Measurements from ENCODE around the gene ADH7. TPM values are rescaled to one million over a fixed set of nuclear protein-coding genes. Genes with fewer than 3 reads are reported as not detected.

ADH7 gene
- polyA plus RNA-seq, 2 of the 4 experiments (the other 2 are of a cell fraction) = not detected

GRCh38 chr4:99399017-99399416, 36.1 kb downstream of the ADH7 start:
- no peak for TF ChIP-seq FOXS1 (CRISPR knock-in tag; IDR thresholded peaks at IDR 0.05)
- TF ChIP-seq NFE2L2 (conservative IDR thresholded peaks at IDR 0.05; ENCODE audit: low read length) = no peak
- no peak for TF ChIP-seq CBX2 (IDR thresholded peaks at IDR 0.05; ENCODE audit: borderline replicate concordance, low read depth)
- no peak for TF ChIP-seq RAD21 (conservative IDR thresholded peaks at IDR 0.05 in 1 of 2, IDR thresholded peaks at IDR 0.05 in 1 of 2)
- TF ChIP-seq HES2 (IDR thresholded peaks at IDR 0.05) = no peak
- no peak for TF ChIP-seq ZSCAN20 (CRISPR knock-in tag; IDR thresholded peaks at IDR 0.05)
- no peak for TF ChIP-seq SREBF2 (IDR thresholded peaks at IDR 0.05)
- TF ChIP-seq RARB (CRISPR knock-in tag; IDR thresholded peaks at IDR 0.05) = no peak
- no peak for TF ChIP-seq HOXB5 (CRISPR knock-in tag; IDR thresholded peaks at IDR 0.05)
- no peak for TF ChIP-seq POLR2A (IDR thresholded peaks at IDR 0.05; ENCODE audit: low read length)
- TF ChIP-seq CBX8 (IDR thresholded peaks at IDR 0.05) = no peak
- TF ChIP-seq MYC (IDR thresholded peaks at IDR 0.05; ENCODE audit: borderline replicate concordance, low read length) = no peak
- TF ChIP-seq RNF2 (IDR thresholded peaks at IDR 0.05; ENCODE audit: borderline replicate concordance, low read depth) = no peak
- no peak for TF ChIP-seq BCL3 (IDR thresholded peaks at IDR 0.05)
- no peak for TF ChIP-seq CHD2 (IDR thresholded peaks at IDR 0.05; ENCODE audit: low read length, partially characterized antibody)
- ChIA-PET CTCF (no interaction called here), POLR2A (no interaction called here)
- H3K4me2 ChIP-seq = no peak overlapping the region
- FAIRE-seq = no peak
- WGBS (ENCODE audit: missing lambda C conversion rate) = 31% methylated on average over 1 of the region's 1 CpG
- peaks cover 3% of the 10 kb centered on the region; the same call in 1 of the 3 replicates for H3K4me1 ChIP-seq
- no peak for DNase-seq (ENCODE audit: low read depth in 1 of 2, low spot score in 1 of 2)
- no peak for ATAC-seq
- H3K27ac ChIP-seq = no peak overlapping the region
- H3K9me3 ChIP-seq = 0 out of 3 replicates have a peak, but pooled peaks cover 3% of the 10 kb centered on the region
- no peak overlapping the region for H3K4me3 ChIP-seq

DNA sequence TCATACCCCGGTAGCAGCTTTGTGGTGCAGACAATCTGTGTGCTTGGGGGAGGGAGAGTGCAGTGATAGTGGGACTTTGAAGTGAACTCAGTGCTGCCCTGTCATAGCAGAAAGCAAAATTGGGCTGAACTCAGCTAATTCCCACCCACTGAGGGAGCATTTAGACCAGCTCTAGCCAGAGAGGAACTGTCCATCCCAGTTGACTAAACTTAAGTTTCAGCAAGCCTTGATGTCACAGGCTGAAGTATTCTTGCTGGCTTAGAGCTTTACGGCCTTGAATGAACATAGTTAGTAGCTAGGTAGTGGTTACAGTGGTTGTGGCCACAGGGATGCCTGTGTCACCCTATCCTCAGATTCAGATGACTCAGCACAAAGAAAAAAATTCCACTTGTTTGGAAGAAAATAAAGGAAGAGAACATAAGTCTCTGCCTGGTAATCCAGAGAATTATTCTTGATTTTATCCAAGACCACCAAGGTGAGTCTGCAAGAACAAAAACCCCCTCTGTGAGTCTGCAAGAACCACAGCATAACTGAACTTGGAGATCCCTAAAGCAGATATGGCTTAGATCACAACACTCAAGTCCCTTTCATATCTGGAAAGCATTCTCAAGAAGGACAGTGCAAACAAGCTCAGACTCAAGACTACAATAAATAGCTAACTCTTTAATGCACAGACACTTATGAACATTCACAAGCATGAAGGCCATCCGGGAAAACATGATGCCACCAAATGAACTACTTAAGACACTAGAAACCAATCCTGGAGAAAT, 39.4 kb downstream of the ADH7 start:
- 59% methylated on average over 3 of the region's 3 CpGs for WGBS (ENCODE audit: missing lambda C conversion rate)
- DNase-seq (ENCODE audit: low read depth in 1 of 2, low spot score in 1 of 2) (no peak), FAIRE-seq (no peak), ATAC-seq (no peak)
- H3K27ac ChIP-seq = no peak overlapping the region
- no peaks in the 10 kb centered on the region for H3K4me1 ChIP-seq
- peaks cover 6% of the 10 kb centered on the region; the same call in 1 of the 3 replicates for H3K9me3 ChIP-seq
- CTCF ChIA-PET = interaction anchor here (3.2 kb wide), 1 partner anchor 10 kb away, joined by 12 read pairs; no protein-coding TSS in a partner anchor
- no peak overlapping the region for H3K4me2 ChIP-seq
- TF ChIP-seq MAX (IDR thresholded peaks at IDR 0.05) (no peak), HOXA7 (CRISPR knock-in tag; IDR thresholded peaks at IDR 0.05) (no peak), PHF8 (IDR thresholded peaks at IDR 0.05; ENCODE audit: borderline replicate concordance, low read depth) (no peak), MAFK (IDR thresholded peaks at IDR 0.05; ENCODE audit: partially characterized antibody) (peak; percentile 79), CHD2 (IDR thresholded peaks at IDR 0.05; ENCODE audit: low read length, partially characterized antibody) (no peak), CBX8 (IDR thresholded peaks at IDR 0.05) (no peak)
- POLR2A ChIA-PET = no interaction called here
- H3K4me3 ChIP-seq = no peak overlapping the region

- Histone ChIP-seq H3K4me1 (no peaks in the 10 kb centered on the region), H3K4me3 (no peak overlapping the region), H3K9me3 (peaks cover 7% of the 10 kb centered on the region; the same call in 1 of the 3 replicates), H3K4me2 (no peak overlapping the region), H3K27ac (no peak overlapping the region)
- CTCF ChIA-PET = interaction anchor here (3.2 kb wide), 1 partner anchor 10 kb away, joined by 12 read pairs; no protein-coding TSS in a partner anchor
- no peak for TF ChIP-seq HOXB5 (CRISPR knock-in tag; IDR thresholded peaks at IDR 0.05)
- TF ChIP-seq HOXB13 (CRISPR knock-in tag; IDR thresholded peaks at IDR 0.05; ENCODE audit: low read depth) = no peak
- TF ChIP-seq CBX8 (IDR thresholded peaks at IDR 0.05) = no peak
- no peak for TF ChIP-seq RFX5 (IDR thresholded peaks at IDR 0.05)
- no peak for FAIRE-seq
- POLR2A ChIA-PET = no interaction called here
- no peak for DNase-seq (ENCODE audit: low read depth in 1 of 2, low spot score in 1 of 2)
- ATAC-seq = no peak
Observed at GRCh38 chr4:99394896-99395295, 40.2 kb downstream of the ADH7 start.

Measured in A549 (cell line).